HG03066 (cell line): ENCODE data around the gene CCNQ.

Experiments used
- ATAC-seq: cut with Tn5 transposase; IDR thresholded peaks from one replicate; pipeline ENCODE4 v1.9.1; 2021; ENCODE audit warnings: low read depth; ENCODE audit not compliant: unreplicated experiment

The CCNQ gene

GRCh38 chrX:153637121-153638040, 38.4 kb upstream of the CCNQ start:
- no peak for ATAC-seq

GRCh38 chrX:153636716-153637115, 37.8 kb upstream of the CCNQ start:
- ATAC-seq: no peak

GRCh38 chrX:153635788-153636668, 37.1 kb upstream of the CCNQ start:
- no peak for ATAC-seq

GRCh38 chrX:153635388-153635787, 36.4 kb upstream of the CCNQ start:
- ATAC-seq: no peak

GRCh38 chrX:153634832-153635231, 35.9 kb upstream of the CCNQ start:
- no peak for ATAC-seq

GRCh38 chrX:153634236-153634635, 35.3 kb upstream of the CCNQ start:
- ATAC-seq: no peak

- ATAC-seq: no peak
Measured at GRCh38 chrX:153633607-153634180, 34.8 kb upstream of the CCNQ start.

- ATAC-seq: no peak
Measured at GRCh38 chrX:153633048-153633447, 34.1 kb upstream of the CCNQ start.

- no peak for ATAC-seq
Measured at GRCh38 chrX:153632595-153632946, 33.6 kb upstream of the CCNQ start.

GRCh38 chrX:153631907-153632594, 33.1 kb upstream of the CCNQ start:
- ATAC-seq: no peak

GRCh38 chrX:153631346-153631745, 32.4 kb upstream of the CCNQ start:
- no peak for ATAC-seq

- no peak for ATAC-seq
Measured at GRCh38 chrX:153628665-153629064, 29.7 kb upstream of the CCNQ start.

GRCh38 chrX:153628129-153628528, 29.2 kb upstream of the CCNQ start:
- no peak for ATAC-seq

GRCh38 chrX:153627675-153628111, 28.8 kb upstream of the CCNQ start:
- ATAC-seq: no peak

- ATAC-seq: no peak
Measured at GRCh38 chrX:153626863-153627674, 28.1 kb upstream of the CCNQ start.

GRCh38 chrX:153626025-153626633, 27.2 kb upstream of the CCNQ start:
- ATAC-seq: no peak

- ATAC-seq: no peak
Measured at GRCh38 chrX:153625271-153626024, 26.5 kb upstream of the CCNQ start.

- no peak for ATAC-seq
Measured at GRCh38 chrX:153624196-153625091, 25.5 kb upstream of the CCNQ start.
